Fibroblast of lung (primary cell): ENCODE data around the gene MAML3. TPM values are rescaled to one million over a fixed set of nuclear protein-coding genes. Genes with fewer than 3 reads are reported as not detected.

ENCODE experiments used
- DNase-seq, 2 donors: peaks; one replicate each; pipeline versions ENCODE4 v3.0.0 to v3.0.0-alpha.2; 2010; ENCODE audit warnings: low read depth in 2 of 2
- H2AFZ ChIP-seq: 2 replicates; pipeline ENCODE4 v1.5.1; 2012; ENCODE audit warnings: low read length, control low read depth, inconsistent platforms
- H3K27ac ChIP-seq: 2 replicates; pipeline ENCODE4 v1.5.1; 2011; ENCODE audit warnings: low read length, control low read depth; ENCODE audit not compliant: insufficient read depth
- H3K27me3 ChIP-seq: 2 replicates; pipeline ENCODE4 v1.5.1; 2011; ENCODE audit warnings: mild to moderate bottlenecking, low read length; ENCODE audit not compliant: control insufficient read depth, insufficient read depth
- H3K36me3 ChIP-seq: 2 replicates; pipeline ENCODE4 v1.5.1; 2011; ENCODE audit warnings: low read length; ENCODE audit not compliant: control insufficient read depth, insufficient read depth
- H3K4me1 ChIP-seq: 2 replicates; pipeline ENCODE4 v1.5.1; 2011; ENCODE audit warnings: low read length; ENCODE audit not compliant: control insufficient read depth, insufficient read depth; ENCODE audit errors: extremely low read depth
- H3K4me2 ChIP-seq: 2 replicates; pipeline ENCODE4 v1.5.1; 2011; ENCODE audit warnings: low read length, control low read depth; ENCODE audit not compliant: insufficient read depth; ENCODE audit errors: extremely low read depth
- H3K4me3 ChIP-seq, 4 experiments: fragments of 200-600 bp in 1 of 4; sonication (generic) in 1 of 4; replicated peaks in 1 of 4; 2 replicates each; pipeline ENCODE4 v1.5.1; 2011 to 2016; ENCODE audit warnings: low read length in 4 of 4, low read depth in 3 of 4, mild to moderate bottlenecking in 3 of 4, control low read depth in 2 of 4, inconsistent platforms in 1 of 4, mixed read lengths in 1 of 4; ENCODE audit not compliant: insufficient read depth in 1 of 4; ENCODE audit errors: control extremely low read depth in 1 of 4
- H3K79me2 ChIP-seq: 2 replicates; pipeline ENCODE4 v1.5.1; 2012; ENCODE audit warnings: mild to moderate bottlenecking, low read length, inconsistent platforms; ENCODE audit not compliant: control insufficient read depth, insufficient read depth
- H3K9ac ChIP-seq: 2 replicates; pipeline ENCODE4 v1.5.1; 2011; ENCODE audit warnings: mild to moderate bottlenecking, low read length, control low read depth; ENCODE audit not compliant: insufficient read depth
- H3K9me3 ChIP-seq: 2 replicates; pipeline ENCODE4 v1.5.1; 2012; ENCODE audit warnings: low read depth, low read length; ENCODE audit not compliant: control insufficient read depth, insufficient read depth
- H4K20me1 ChIP-seq: 2 replicates; pipeline ENCODE4 v1.5.1; 2011; ENCODE audit warnings: low read length; ENCODE audit not compliant: control insufficient read depth, insufficient read depth; ENCODE audit errors: extremely low read depth
- EZH2 ChIP-seq: IDR thresholded peaks from 2 replicates; pipeline ENCODE4 v1.5.1; 2012; ENCODE audit warnings: low read length, control low read depth, mild to moderate bottlenecking; ENCODE audit errors: missing control alignments
- polyA plus RNA-seq, 2 donors: library from polyadenylated mRNA; depleted of rRNA in 1 of 2; stranded (reverse) in 1 of 2; unstranded in 1 of 2; fragments of >200 nt; gene quantifications; 2 replicates each; pipeline ENCODE4 v1.2.1, GENCODE V29; 2011 to 2012; ENCODE audit warnings: missing spikeins in 1 of 2
- total RNA-seq: library from RNA; depleted of rRNA; stranded (reverse); fragments of >200 nt; gene quantifications from 2 replicates; pipeline ENCODE4 v1.2.1, GENCODE V29; 2014
- TF ChIP-seq, protein P1 (sequence below), 2 donors: IDR thresholded peaks in 1 of 2; conservative IDR thresholded peaks in 1 of 2; 1 replicate in 1 of 2; 2 replicates in 1 of 2; pipeline ENCODE4 v1.5.1; 2011 to 2012; ENCODE audit warnings: low read length in 2 of 2, control low read depth in 1 of 2, inconsistent platforms in 1 of 2, low read depth in 1 of 2, mild to moderate bottlenecking in 1 of 2

MAML3 gene
- total and polyA plus RNA-seq, 2 donors (not counting 1 experiment from before 2014, with no cell fraction given) = 2.0 to 2.8 TPM

GRCh38 chr4:139884438-139884837, 269.5 kb downstream of the MAML3 start:
- no peak for DNase-seq
- Histone ChIP-seq H4K20me1 (no peaks in the 10 kb centered on the region), H3K4me1 (peaks cover 3% of the 10 kb centered on the region), H3K79me2 (no peaks in the 10 kb centered on the region), H3K9ac (no peak overlapping the region), H3K4me2 (no peak overlapping the region), H3K4me3 (no peak overlapping the region), H3K9me3 (no peaks in the 10 kb centered on the region), H3K27ac (no peak overlapping the region), H2AFZ (no peak overlapping the region), H3K27me3 (no peaks in the 10 kb centered on the region), H3K36me3 (no peaks in the 10 kb centered on the region)
- no peak for TF ChIP-seq EZH2
- TF ChIP-seq, protein P1, sequence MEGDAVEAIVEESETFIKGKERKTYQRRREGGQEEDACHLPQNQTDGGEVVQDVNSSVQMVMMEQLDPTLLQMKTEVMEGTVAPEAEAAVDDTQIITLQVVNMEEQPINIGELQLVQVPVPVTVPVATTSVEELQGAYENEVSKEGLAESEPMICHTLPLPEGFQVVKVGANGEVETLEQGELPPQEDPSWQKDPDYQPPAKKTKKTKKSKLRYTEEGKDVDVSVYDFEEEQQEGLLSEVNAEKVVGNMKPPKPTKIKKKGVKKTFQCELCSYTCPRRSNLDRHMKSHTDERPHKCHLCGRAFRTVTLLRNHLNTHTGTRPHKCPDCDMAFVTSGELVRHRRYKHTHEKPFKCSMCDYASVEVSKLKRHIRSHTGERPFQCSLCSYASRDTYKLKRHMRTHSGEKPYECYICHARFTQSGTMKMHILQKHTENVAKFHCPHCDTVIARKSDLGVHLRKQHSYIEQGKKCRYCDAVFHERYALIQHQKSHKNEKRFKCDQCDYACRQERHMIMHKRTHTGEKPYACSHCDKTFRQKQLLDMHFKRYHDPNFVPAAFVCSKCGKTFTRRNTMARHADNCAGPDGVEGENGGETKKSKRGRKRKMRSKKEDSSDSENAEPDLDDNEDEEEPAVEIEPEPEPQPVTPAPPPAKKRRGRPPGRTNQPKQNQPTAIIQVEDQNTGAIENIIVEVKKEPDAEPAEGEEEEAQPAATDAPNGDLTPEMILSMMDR (conservative IDR thresholded peaks at IDR 0.05 in 1 of 2, IDR thresholded peaks at IDR 0.05 in 1 of 2; ENCODE audit: low read depth in 1 of 2, low read length in 2 of 2) = no peak

DNA sequence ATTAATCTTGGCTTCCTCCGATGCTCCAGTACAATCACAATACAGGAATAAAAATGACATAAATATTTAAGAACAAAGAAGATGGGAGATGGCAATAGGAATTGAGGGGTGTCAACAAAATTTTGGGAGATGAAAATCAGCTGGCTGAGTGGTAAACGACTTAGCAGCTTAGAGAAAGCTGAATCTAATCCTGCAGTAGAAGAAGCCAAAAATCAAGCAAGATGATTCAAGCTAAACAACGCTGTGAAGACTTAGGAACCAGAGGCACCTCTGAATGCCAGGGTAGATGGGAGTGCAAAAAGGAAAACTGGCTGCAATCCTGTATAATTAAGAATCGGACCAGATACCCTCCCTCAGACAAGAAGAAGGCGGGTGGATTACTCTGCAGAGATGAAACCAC, 273.1 kb downstream of the MAML3 start:
- Histone ChIP-seq H3K4me1 (no peaks in the 10 kb centered on the region), H3K9me3 (no peaks in the 10 kb centered on the region), H3K27ac (no peak overlapping the region), H3K4me3 (no peak overlapping the region), H3K4me2 (no peak overlapping the region), H3K79me2 (no peaks in the 10 kb centered on the region), H3K27me3 (no peaks in the 10 kb centered on the region), H3K36me3 (no peaks in the 10 kb centered on the region), H3K9ac (no peak overlapping the region), H2AFZ (no peak overlapping the region), H4K20me1 (no peaks in the 10 kb centered on the region)
- TF ChIP-seq, protein P1 (conservative IDR thresholded peaks at IDR 0.05 in 1 of 2, IDR thresholded peaks at IDR 0.05 in 1 of 2; ENCODE audit: low read depth in 1 of 2, low read length in 2 of 2) = no peak
- no peak for TF ChIP-seq EZH2
- DNase-seq = no peak

GRCh38 chr4:139878050-139878449, 275.9 kb downstream of the MAML3 start:
- no peak overlapping the region for H2AFZ ChIP-seq
- H3K27ac ChIP-seq = no peak overlapping the region
- H3K9ac ChIP-seq = no peak overlapping the region
- peaks cover 2% of the 10 kb centered on the region for H3K4me1 ChIP-seq
- no peak for DNase-seq
- no peaks in the 10 kb centered on the region for H4K20me1 ChIP-seq
- H3K4me3 ChIP-seq = no peak overlapping the region
- no peak for TF ChIP-seq EZH2
- TF ChIP-seq, protein P1 (conservative IDR thresholded peaks at IDR 0.05 in 1 of 2, IDR thresholded peaks at IDR 0.05 in 1 of 2; ENCODE audit: low read depth in 1 of 2, low read length in 2 of 2) = no peak
- no peaks in the 10 kb centered on the region for H3K27me3 ChIP-seq
- H3K9me3 ChIP-seq = no peaks in the 10 kb centered on the region
- H3K79me2 ChIP-seq = no peaks in the 10 kb centered on the region
- H3K36me3 ChIP-seq = no peaks in the 10 kb centered on the region
- no peak overlapping the region for H3K4me2 ChIP-seq
